Mesendoderm (in vitro differentiated cells): Measurements from ENCODE around the gene FILIP1L.
A peak's percentile ranks its signal among the peaks of the same experiment; 100 is the strongest.

Experiments
- DNase-seq: peaks from one replicate; pipeline ENCODE4 v3.0.0; 2013
- H2AK5ac ChIP-seq: 2 replicates; pipeline ENCODE4 v1.6.1; 2013; ENCODE audit warnings: low read length, inconsistent platforms
- H2BK120ac ChIP-seq: 2 replicates; pipeline ENCODE4 v1.6.1; 2013; ENCODE audit warnings: low read depth, mild to moderate bottlenecking, low read length, moderate library complexity, mixed read lengths
- H2BK15ac ChIP-seq: replicated peaks from 2 replicates; pipeline ENCODE4 v1.6.1; 2013; ENCODE audit warnings: low read depth, mild to moderate bottlenecking, moderate library complexity
- H2BK5ac ChIP-seq: 2 replicates; pipeline ENCODE4 v1.6.1; 2013; ENCODE audit warnings: low read length, inconsistent platforms
- H3K18ac ChIP-seq: 2 replicates; pipeline ENCODE4 v1.6.1; 2013; ENCODE audit warnings: mild to moderate bottlenecking, low read length, mixed read lengths
- H3K23ac ChIP-seq: one replicate; pipeline ENCODE4 v1.6.1; 2013; ENCODE audit warnings: low read length
- H3K27ac ChIP-seq: 2 replicates; pipeline ENCODE4 v1.5.1; 2013; ENCODE audit warnings: low read depth, mild to moderate bottlenecking, inconsistent platforms, low read length, moderate library complexity
- H3K27me3 ChIP-seq: 2 replicates; pipeline ENCODE4 v1.6.1; 2013; ENCODE audit warnings: low read length, control low read depth, mild to moderate bottlenecking, inconsistent platforms; ENCODE audit not compliant: insufficient read depth, poor library complexity
- H3K36me3 ChIP-seq: 2 replicates; pipeline ENCODE4 v1.6.1; 2013; ENCODE audit warnings: low read length, inconsistent platforms; ENCODE audit not compliant: control insufficient read depth, insufficient read depth
- H3K4ac ChIP-seq: one replicate; pipeline ENCODE4 v1.6.1; 2013; ENCODE audit warnings: low read depth, mild to moderate bottlenecking, low read length, moderate library complexity
- H3K4me1 ChIP-seq: 2 replicates; pipeline ENCODE4 v1.6.1; 2013; ENCODE audit warnings: low read depth, low read length, inconsistent platforms; ENCODE audit not compliant: control insufficient read depth
- H3K4me2 ChIP-seq: 2 replicates; pipeline ENCODE4 v1.6.1; 2013; ENCODE audit warnings: low read length
- H3K4me3 ChIP-seq: 2 replicates; pipeline ENCODE4 v1.5.1; 2013; ENCODE audit warnings: mild to moderate bottlenecking, low read length
- H3K56ac ChIP-seq: one replicate; pipeline ENCODE4 v1.6.1; 2013; ENCODE audit warnings: low read length
- H3K79me1 ChIP-seq: 2 replicates; pipeline ENCODE4 v1.6.1; 2013; ENCODE audit warnings: low read length, inconsistent platforms
- H3K79me2 ChIP-seq: 2 replicates; pipeline ENCODE4 v1.6.1; 2013; ENCODE audit warnings: mild to moderate bottlenecking, low read length; ENCODE audit not compliant: control insufficient read depth, insufficient read depth
- H3K9ac ChIP-seq: 2 replicates; pipeline ENCODE4 v1.6.1; 2013; ENCODE audit warnings: low read length, inconsistent platforms
- H4K5ac ChIP-seq: one replicate; pipeline ENCODE4 v1.6.1; 2013; ENCODE audit warnings: low read length
- H4K8ac ChIP-seq: one replicate; pipeline ENCODE4 v1.6.1; 2013; ENCODE audit warnings: low read depth, mild to moderate bottlenecking, control low read depth, low read length, moderate library complexity
- WGBS: extraction: QIAGEN DNeasy Blood & Tissue Kit; methylation state at CpG from one replicate; pipeline ENCODE4 v1.1.7; 2013; ENCODE audit warnings: low lambda C conversion rate, missing lambda C conversion rate; ENCODE audit not compliant: insufficient coverage; ENCODE audit errors: extremely low coverage; 5-methylcytosine and 5-hydroxymethylcytosine counted together

FILIP1L gene

GRCh38 chr3:99883693-99884092 lies 230.6 kb downstream of the FILIP1L start:
- Histone ChIP-seq H3K9ac (no peak overlapping the region), H3K4ac (no peak overlapping the region), H3K18ac (no peak overlapping the region), H2BK15ac (no peak overlapping the region), H3K27me3 (no peaks in the 10 kb centered on the region), H3K27ac (no peak overlapping the region), H3K23ac (no peak overlapping the region), H3K36me3 (no peaks in the 10 kb centered on the region), H4K8ac (no peak overlapping the region), H3K4me1 (peaks cover 11% of the 10 kb centered on the region), H3K4me2 (no peak overlapping the region), H2AK5ac (no peak overlapping the region), H3K4me3 (no peak overlapping the region), H2BK120ac (peak overlapping the region; percentile 45), H3K56ac (no peak overlapping the region), H4K5ac (no peak overlapping the region), H3K79me2 (no peaks in the 10 kb centered on the region), H3K79me1 (peaks cover 1% of the 10 kb centered on the region), H2BK5ac (no peak overlapping the region)
- WGBS, result no CpG with 5 or more reads among the region's 1 CpG
- no peak for DNase-seq

- H3K79me1 ChIP-seq, result peaks cover 1% of the 10 kb centered on the region
- no peak overlapping the region for H2BK120ac ChIP-seq
- H2BK15ac ChIP-seq, result no peak overlapping the region
- no peak overlapping the region for H3K4me2 ChIP-seq
- no peak overlapping the region for H3K27ac ChIP-seq
- no peaks in the 10 kb centered on the region for H3K79me2 ChIP-seq
- no peaks in the 10 kb centered on the region for H3K36me3 ChIP-seq
- WGBS, result no CpG with 5 or more reads among the region's 2 CpGs
- no peaks in the 10 kb centered on the region for H3K27me3 ChIP-seq
- H4K5ac ChIP-seq, result no peak overlapping the region
- H3K4ac ChIP-seq, result no peak overlapping the region
- H3K4me3 ChIP-seq, result no peak overlapping the region
- H3K18ac ChIP-seq, result no peak overlapping the region
- H2AK5ac ChIP-seq, result no peak overlapping the region
- peaks cover 11% of the 10 kb centered on the region for H3K4me1 ChIP-seq
- H3K56ac ChIP-seq, result no peak overlapping the region
- H4K8ac ChIP-seq, result no peak overlapping the region
- no peak for DNase-seq
- H3K23ac ChIP-seq, result no peak overlapping the region
- H3K9ac ChIP-seq, result no peak overlapping the region
- no peak overlapping the region for H2BK5ac ChIP-seq
These were observed 231.2 kb downstream of the FILIP1L start for GRCh38 chr3:99883138-99883461.

GRCh38 chr3:99882436-99883137 lies 231.7 kb downstream of the FILIP1L start:
- no peak overlapping the region for H3K4me2 ChIP-seq
- no peak overlapping the region for H4K8ac ChIP-seq
- H2BK5ac ChIP-seq, result no peak overlapping the region
- H3K79me1 ChIP-seq, result peaks cover 1% of the 10 kb centered on the region
- no peak for DNase-seq
- no CpG with 5 or more reads among the region's 1 CpG for WGBS
- H2BK15ac ChIP-seq, result no peak overlapping the region
- H3K4me1 ChIP-seq, result peaks cover 11% of the 10 kb centered on the region
- H3K56ac ChIP-seq, result no peak overlapping the region
- H3K23ac ChIP-seq, result no peak overlapping the region
- H3K27me3 ChIP-seq, result no peaks in the 10 kb centered on the region
- no peaks in the 10 kb centered on the region for H3K36me3 ChIP-seq
- H3K27ac ChIP-seq, result no peak overlapping the region
- no peak overlapping the region for H3K4me3 ChIP-seq
- no peak overlapping the region for H3K4ac ChIP-seq
- H2BK120ac ChIP-seq, result no peak overlapping the region
- no peak overlapping the region for H3K9ac ChIP-seq
- no peak overlapping the region for H3K18ac ChIP-seq
- no peak overlapping the region for H4K5ac ChIP-seq
- H3K79me2 ChIP-seq, result no peaks in the 10 kb centered on the region
- H2AK5ac ChIP-seq, result no peak overlapping the region

- H3K79me2 ChIP-seq, result no peaks in the 10 kb centered on the region
- H3K18ac ChIP-seq, result no peak overlapping the region
These were observed 233.2 kb downstream of the FILIP1L start for GRCh38 chr3:99881121-99881524.

GRCh38 chr3:99879275-99879674 lies 235.0 kb downstream of the FILIP1L start:
- Histone ChIP-seq H2AK5ac (no peak overlapping the region), H3K56ac (no peak overlapping the region), H3K4me2 (no peak overlapping the region), H2BK5ac (no peak overlapping the region), H3K18ac (no peak overlapping the region), H3K27me3 (no peaks in the 10 kb centered on the region), H3K23ac (no peak overlapping the region), H3K4me1 (peaks cover 3% of the 10 kb centered on the region), H3K9ac (no peak overlapping the region), H2BK120ac (no peak overlapping the region), H3K79me2 (no peaks in the 10 kb centered on the region), H2BK15ac (no peak overlapping the region), H3K4me3 (no peak overlapping the region), H3K79me1 (no peaks in the 10 kb centered on the region), H3K36me3 (no peaks in the 10 kb centered on the region), H3K27ac (no peak overlapping the region), H4K8ac (no peak overlapping the region), H3K4ac (no peak overlapping the region), H4K5ac (no peak overlapping the region)
- WGBS, result no CpG with 5 or more reads among the region's 2 CpGs
- DNase-seq, result no peak

More at GRCh38 chr3:99881121-99881524, 233.2 kb downstream of the FILIP1L start:
- H3K4ac ChIP-seq, result no peak overlapping the region
- no peak overlapping the region for H2BK120ac ChIP-seq
- H3K4me3 ChIP-seq, result no peak overlapping the region
- DNase-seq, result no peak
- H3K27ac ChIP-seq, result no peak overlapping the region
- WGBS, result no CpG with 5 or more reads among the region's 2 CpGs
- no peak overlapping the region for H2AK5ac ChIP-seq
- no peak overlapping the region for H4K8ac ChIP-seq
- H3K56ac ChIP-seq, result no peak overlapping the region
- H2BK5ac ChIP-seq, result no peak overlapping the region
- H3K36me3 ChIP-seq, result no peaks in the 10 kb centered on the region
- no peak overlapping the region for H3K23ac ChIP-seq
- no peaks in the 10 kb centered on the region for H3K79me1 ChIP-seq
- peaks cover 11% of the 10 kb centered on the region for H3K4me1 ChIP-seq
- no peak overlapping the region for H3K4me2 ChIP-seq
- no peak overlapping the region for H2BK15ac ChIP-seq
- no peak overlapping the region for H3K9ac ChIP-seq
- H3K27me3 ChIP-seq, result no peaks in the 10 kb centered on the region
- no peak overlapping the region for H4K5ac ChIP-seq

- Histone ChIP-seq H3K4me3 (no peak overlapping the region), H2BK5ac (no peak overlapping the region), H3K18ac (no peak overlapping the region), H3K4me2 (no peak overlapping the region), H3K27me3 (no peaks in the 10 kb centered on the region), H2AK5ac (no peak overlapping the region), H3K36me3 (no peaks in the 10 kb centered on the region), H4K5ac (no peak overlapping the region), H3K23ac (no peak overlapping the region), H2BK120ac (no peak overlapping the region), H3K4me1 (no peaks in the 10 kb centered on the region), H3K79me2 (no peaks in the 10 kb centered on the region), H4K8ac (no peak overlapping the region), H3K9ac (no peak overlapping the region), H2BK15ac (no peak overlapping the region), H3K79me1 (no peaks in the 10 kb centered on the region), H3K56ac (no peak overlapping the region), H3K27ac (no peak overlapping the region), H3K4ac (no peak overlapping the region)
- WGBS, result no CpG with 5 or more reads among the region's 1 CpG
- peak; percentile 59 for DNase-seq
These were observed 236.3 kb downstream of the FILIP1L start for GRCh38 chr3:99878005-99878404.
